ENCODE data around the gene ASPSCR1. TPM values are rescaled to one million over a fixed set of nuclear protein-coding genes. Genes with fewer than 3 reads are reported as not detected.
A peak's percentile ranks its signal among the peaks of the same experiment; 100 is the strongest.

The ASPSCR1 gene
- total RNA-seq, 1 donor from 2014 or later, result 35.6 TPM

DNA sequence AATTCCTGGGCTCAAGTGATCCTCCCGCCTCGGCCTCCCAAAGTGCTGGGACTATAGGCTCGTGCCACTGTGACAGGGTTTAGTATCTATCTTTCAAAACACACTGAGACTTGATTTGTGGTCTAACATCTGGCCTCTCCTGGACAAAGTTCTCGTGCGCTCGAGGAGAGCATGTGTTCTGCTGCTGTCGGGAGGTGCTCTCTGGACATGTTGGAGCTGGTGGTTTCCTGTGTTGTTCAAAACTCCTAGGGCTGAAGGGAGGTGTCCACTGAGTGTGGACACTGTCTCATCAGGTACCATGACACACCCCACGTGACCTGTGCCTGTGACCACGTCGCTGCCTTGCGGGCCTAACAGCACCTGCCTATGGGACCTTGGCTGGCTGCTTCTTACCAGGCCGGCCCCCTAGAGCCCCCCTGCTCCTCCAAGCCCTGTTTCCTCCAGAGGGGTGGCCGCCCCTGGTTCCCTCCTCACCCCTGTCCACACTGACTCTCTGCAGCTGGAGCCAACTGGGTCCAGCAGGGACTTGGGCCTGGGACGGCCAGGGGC is 68.6 kb downstream of the ASPSCR1 start:
- no peak overlapping the region for H3K27ac Mint-ChIP-seq
- TF ChIP-seq CTCF (conservative IDR thresholded peaks at IDR 0.05), result no peak
- no peak overlapping the region for H3K4me3 Mint-ChIP-seq
- no peaks in the 10 kb centered on the region for H3K27me3 Mint-ChIP-seq
- no peak for DNase-seq (ENCODE audit: extremely low spot score, unreplicated experiment)
- peaks cover 4% of the 10 kb centered on the region for H3K4me1 Mint-ChIP-seq (ENCODE audit: unreplicated experiment)
- peaks cover 5% of the 10 kb centered on the region for H3K36me3 Mint-ChIP-seq
- no peaks in the 10 kb centered on the region for H3K9me3 Mint-ChIP-seq

- no peak for TF ChIP-seq CTCF (conservative IDR thresholded peaks at IDR 0.05)
- H3K36me3 Mint-ChIP-seq, result peaks cover 5% of the 10 kb centered on the region
- no peak overlapping the region for H3K27ac Mint-ChIP-seq
- H3K4me3 Mint-ChIP-seq, result no peak overlapping the region
- H3K4me1 Mint-ChIP-seq (ENCODE audit: unreplicated experiment), result no peaks in the 10 kb centered on the region
- no peaks in the 10 kb centered on the region for H3K9me3 Mint-ChIP-seq
- DNase-seq (ENCODE audit: extremely low spot score, unreplicated experiment), result no peak
- H3K27me3 Mint-ChIP-seq, result no peaks in the 10 kb centered on the region
Observed at GRCh38 chr17:82046903-82047302, 69.5 kb downstream of the ASPSCR1 start.

GRCh38 chr17:82047379-82047778 is 70.0 kb downstream of the ASPSCR1 start:
- Mint-ChIP-seq H3K27ac (no peak overlapping the region), H3K4me1 (ENCODE audit: unreplicated experiment) (no peaks in the 10 kb centered on the region), H3K9me3 (no peaks in the 10 kb centered on the region), H3K27me3 (no peaks in the 10 kb centered on the region), H3K36me3 (peaks cover 5% of the 10 kb centered on the region), H3K4me3 (peak overlapping the region; percentile 16)
- no peak for DNase-seq (ENCODE audit: extremely low spot score, unreplicated experiment)
- no peak for TF ChIP-seq CTCF (conservative IDR thresholded peaks at IDR 0.05)

DNA sequence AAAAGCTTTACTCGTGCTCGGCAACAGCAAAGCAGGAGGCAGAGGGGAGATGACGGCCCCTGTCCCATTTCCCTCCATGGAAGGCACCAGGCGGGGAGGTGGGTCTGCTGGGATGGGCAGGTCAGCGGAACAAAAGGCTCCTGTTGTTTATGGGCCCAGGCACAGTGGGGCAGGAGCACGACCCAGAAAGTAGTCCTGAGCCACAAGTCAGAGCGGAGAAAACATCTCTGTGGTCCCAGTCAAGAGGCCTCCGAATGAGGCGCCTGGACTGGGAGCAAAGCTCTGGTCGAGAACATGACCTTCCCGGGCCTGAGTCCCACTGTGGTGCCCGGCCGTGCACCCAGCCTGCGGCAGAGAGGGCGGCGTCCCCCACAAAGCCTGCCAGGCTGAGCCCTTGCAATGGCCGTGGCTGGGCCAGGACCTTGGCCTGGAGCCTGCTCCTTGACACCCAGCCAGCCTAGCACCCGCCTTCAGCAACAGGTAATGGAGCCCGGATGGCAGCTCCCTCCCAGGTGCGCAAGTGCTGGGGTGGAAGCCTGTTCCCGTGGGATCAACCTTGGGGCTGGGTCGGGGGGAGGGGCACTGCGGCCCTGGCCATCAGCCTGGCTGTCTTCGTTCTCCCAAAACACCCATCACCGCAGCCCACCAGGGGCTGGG is 70.6 kb downstream of the ASPSCR1 start:
- Mint-ChIP-seq H3K9me3 (no peaks in the 10 kb centered on the region), H3K27me3 (no peaks in the 10 kb centered on the region), H3K4me3 (peak overlapping the region; percentile 16), H3K27ac (no peak overlapping the region), H3K4me1 (ENCODE audit: unreplicated experiment) (no peaks in the 10 kb centered on the region), H3K36me3 (peaks cover 5% of the 10 kb centered on the region)
- no peak for DNase-seq (ENCODE audit: extremely low spot score, unreplicated experiment)
- no peak for TF ChIP-seq CTCF (conservative IDR thresholded peaks at IDR 0.05)

DNA sequence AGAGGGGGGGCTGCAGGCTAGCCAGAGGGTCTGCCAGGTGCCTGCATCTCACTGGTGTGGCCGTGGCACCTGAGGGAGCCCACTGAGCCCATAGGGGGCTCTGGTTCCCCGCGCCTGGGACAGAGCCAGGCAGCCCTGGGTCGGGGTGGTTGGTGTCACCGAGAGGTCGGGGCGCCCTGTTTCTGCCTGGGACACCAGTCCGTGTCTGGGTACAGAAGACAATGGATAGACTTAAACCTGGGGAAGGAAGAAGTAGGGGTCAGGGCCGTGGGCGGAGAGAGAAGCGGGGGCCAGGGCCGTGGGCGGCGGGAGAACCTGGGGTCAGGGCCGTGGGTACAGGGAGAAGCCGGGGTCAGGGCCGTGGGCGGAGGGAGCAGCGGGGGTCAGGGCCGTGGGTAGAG is 71.1 kb downstream of the ASPSCR1 start:
- Mint-ChIP-seq H3K27me3 (no peaks in the 10 kb centered on the region), H3K27ac (no peak overlapping the region), H3K4me3 (no peak overlapping the region), H3K36me3 (peaks cover 5% of the 10 kb centered on the region), H3K4me1 (ENCODE audit: unreplicated experiment) (no peaks in the 10 kb centered on the region), H3K9me3 (no peaks in the 10 kb centered on the region)
- no peak for TF ChIP-seq CTCF (conservative IDR thresholded peaks at IDR 0.05)
- no peak for DNase-seq (ENCODE audit: extremely low spot score, unreplicated experiment)

Measured in type B pancreatic cell (in vitro differentiated cells).